SU-DHL-6 (cell line): ENCODE measurements around the gene UNC13B.

Experiments used
- CTCF ChIP-seq: fragments of 200-600 bp; sonication (generic); IDR thresholded peaks from one replicate; pipeline ENCODE4 v1.5.1; 2017; ENCODE audit warnings: antibody characterized with exemption, mild to moderate bottlenecking, low read length, moderate library complexity; ENCODE audit not compliant: insufficient read depth, poor library complexity, severe bottlenecking
- EZH2phosphoT487 ChIP-seq: fragments of 200-600 bp; sonication (generic), shearing (Covaris generic); conservative IDR thresholded peaks from 2 replicates; pipeline ENCODE4 v1.6.1; 2018; ENCODE audit warnings: mild to moderate bottlenecking, antibody characterized with exemption, low read length, moderate library complexity, mixed read lengths

GRCh38 chr9:35279946-35280345 lies 118.1 kb downstream of the UNC13B start:
- TF ChIP-seq CTCF (no peak), EZH2phosphoT487 (no peak)
